ENCODE data around the gene CFHR2.
"Not testable (repeated sequence)": the region's sequence is repeated elsewhere in the genome, so short reads cannot be mapped to it uniquely, and the experiment has no call there.

CFHR2 gene

DNA sequence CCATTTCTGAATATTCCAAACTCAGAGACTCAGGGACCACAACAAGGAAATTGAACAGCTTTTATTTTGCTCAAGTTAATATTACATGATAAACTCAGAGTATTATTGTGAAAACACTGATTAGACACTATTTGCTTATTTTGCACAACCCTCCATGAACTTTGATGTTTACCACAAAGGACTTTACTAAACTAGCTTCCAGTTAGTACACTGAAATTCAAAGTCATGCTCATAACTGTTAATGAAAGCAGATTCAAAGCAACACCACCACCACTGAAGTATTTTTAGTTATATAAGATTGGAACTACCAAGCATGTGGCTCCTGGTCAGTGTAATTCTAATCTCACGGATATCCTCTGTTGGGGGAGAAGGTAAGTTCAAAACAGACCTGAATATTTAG, at the start of gene CFHR2:
Gene CFHR2 (plus strand): TSS at position 171 of the 400 bp plus-strand sequence. CDS start 143 bp downstream, at position 314.
- DNase-seq (ENCODE audit: low read depth, low spot score), result not testable (repeated sequence)

DNA sequence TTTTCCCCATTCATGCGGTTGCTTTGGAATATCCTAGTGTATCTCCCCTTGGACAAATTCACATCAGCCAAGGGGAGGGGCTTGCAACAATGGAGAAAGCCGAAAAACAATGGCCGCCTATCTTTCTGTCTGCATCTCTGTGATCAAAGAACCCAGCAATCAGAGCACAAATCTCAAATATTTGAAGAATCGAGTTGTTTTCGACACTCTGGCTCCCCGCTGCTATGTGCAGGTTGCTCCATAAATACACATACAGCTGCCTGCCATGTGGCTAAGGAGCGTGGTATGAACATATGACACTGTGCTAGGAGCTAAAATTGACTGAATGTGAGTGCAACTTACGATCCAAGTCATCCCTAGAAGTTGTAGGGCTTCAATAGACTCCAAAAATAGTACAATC, 47.2 kb upstream of the CFHR2 start:
- DNase-seq (ENCODE audit: low read depth, low spot score), result no peak

DNA sequence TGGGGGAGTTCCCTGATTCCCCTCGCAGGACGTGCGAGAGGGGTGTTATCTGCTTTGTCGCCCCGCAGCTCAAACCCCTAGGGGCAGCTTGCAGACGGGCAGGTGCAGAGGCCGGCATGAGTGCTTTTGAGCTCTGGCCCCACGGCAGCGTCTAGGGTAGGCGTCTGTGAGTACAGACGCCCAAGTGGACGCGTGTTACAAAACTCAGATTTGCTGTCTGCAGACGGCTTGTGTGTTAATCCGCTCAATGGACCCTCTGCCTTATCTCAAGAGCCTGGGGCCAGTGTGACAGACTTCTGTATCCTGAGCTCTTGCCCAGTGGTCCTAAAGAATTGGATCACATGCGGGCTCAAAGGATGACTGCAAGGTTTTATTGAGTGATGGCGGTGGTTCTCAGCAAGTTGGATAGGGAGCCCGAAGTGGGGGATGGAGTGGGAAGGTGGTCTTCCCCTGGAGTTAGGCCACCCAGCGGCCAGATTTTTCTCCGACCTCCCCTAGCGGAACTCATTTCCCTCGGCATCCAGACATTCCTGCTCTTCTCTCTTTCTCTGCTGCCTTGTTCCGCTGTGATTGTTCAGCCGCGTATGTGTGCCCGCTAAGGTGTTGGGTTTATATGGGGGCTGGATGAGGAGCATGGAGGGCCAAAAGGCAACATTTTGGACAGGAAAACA, 46.2 kb upstream of the CFHR2 start:
- no peak for DNase-seq (ENCODE audit: low read depth, low spot score)

DNA sequence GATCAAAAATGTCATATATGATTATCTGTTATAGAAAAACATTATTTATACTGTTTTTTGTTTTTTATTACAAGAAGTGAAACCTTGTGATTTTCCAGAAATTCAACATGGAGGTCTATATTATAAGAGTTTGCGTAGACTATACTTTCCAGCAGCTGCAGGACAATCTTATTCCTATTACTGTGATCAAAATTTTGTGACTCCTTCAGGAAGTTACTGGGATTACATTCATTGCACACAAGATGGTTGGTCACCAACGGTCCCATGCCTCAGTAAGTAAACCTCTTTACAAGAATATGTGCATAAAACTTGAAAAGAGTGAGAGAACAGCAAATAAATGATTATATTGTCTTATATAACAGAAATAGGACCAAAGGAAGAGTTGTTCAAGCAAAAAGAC, 41.2 kb upstream of the CFHR2 start:
- no peak for DNase-seq (ENCODE audit: low read depth, low spot score)

DNA sequence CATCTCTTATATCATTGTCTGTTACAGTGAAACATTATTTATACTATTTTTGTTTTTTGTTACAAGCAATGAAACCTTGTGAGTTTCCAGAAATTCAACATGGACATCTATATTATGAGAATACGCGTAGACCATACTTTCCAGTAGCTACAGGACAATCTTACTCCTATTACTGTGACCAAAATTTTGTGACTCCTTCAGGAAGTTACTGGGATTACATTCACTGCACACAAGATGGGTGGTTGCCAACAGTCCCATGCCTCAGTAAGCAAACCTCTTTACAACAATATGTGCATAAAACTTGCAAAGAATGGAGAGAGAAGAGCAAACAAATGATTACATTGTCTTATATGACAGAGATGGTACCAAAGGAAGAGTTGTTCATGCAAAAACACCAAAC, 33.3 kb upstream of the CFHR2 start:
- DNase-seq (ENCODE audit: low read depth, low spot score), result no peak

DNA sequence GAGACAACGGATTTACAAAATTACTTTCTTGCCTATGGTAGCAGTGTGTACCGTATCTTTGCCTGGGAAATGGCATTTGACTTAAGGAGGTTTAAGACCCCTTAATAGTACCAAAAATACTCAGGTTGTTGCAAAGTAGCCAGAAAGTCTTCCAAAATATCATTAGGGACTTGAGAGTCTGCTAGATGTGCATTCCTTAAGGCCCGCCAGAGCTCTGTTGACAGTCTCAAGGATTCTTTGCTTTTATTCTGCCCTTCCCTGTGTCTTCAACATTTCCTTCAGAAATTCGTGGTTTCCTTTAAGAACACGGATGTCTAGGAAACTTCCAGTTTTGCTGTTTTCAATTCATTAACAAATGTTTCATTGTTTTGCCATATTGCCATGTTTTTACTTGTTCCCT, 31.3 kb upstream of the CFHR2 start:
- not testable (repeated sequence) for DNase-seq (ENCODE audit: low read depth, low spot score)

DNA sequence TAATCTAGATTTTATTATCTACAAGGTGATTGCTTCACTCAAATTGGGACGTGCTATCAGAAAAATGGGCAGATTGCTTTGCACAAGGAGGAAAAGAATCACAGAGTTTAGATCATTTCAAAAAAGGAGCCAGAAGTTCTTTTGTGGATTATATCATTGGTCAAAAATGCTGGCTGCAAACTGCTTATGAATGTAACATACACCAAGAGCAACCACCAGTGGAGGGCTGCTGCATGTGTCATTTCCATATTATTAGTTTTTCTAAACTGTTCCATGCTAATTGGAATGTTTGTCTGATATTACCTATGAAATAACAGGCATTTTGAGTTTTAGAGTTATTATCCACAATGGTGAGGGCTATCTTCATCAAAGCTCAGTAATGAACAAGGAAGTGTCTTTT, 16.7 kb upstream of the CFHR2 start:
- DNase-seq (ENCODE audit: low read depth, low spot score), result not testable (repeated sequence)

DNA sequence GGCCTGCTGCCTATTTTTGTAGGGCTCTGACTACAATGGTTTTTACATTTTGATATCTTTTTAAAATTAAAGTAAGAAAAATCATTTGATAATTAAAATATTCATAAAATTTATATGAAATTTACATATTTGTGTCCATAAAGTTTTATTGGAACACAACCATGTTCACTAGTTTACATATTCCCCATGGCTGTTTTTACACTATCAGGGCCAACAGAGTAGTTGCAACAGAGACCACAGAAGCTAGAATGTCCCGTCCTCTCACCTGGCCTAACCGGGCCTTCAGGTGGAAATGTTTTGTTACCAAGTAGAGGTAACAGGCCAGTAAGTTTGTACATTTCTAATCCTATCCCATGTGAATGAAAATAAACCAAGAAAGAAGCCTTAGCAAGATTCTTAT, 10.7 kb upstream of the CFHR2 start:
- not testable (repeated sequence) for DNase-seq (ENCODE audit: low read depth, low spot score)

DNA sequence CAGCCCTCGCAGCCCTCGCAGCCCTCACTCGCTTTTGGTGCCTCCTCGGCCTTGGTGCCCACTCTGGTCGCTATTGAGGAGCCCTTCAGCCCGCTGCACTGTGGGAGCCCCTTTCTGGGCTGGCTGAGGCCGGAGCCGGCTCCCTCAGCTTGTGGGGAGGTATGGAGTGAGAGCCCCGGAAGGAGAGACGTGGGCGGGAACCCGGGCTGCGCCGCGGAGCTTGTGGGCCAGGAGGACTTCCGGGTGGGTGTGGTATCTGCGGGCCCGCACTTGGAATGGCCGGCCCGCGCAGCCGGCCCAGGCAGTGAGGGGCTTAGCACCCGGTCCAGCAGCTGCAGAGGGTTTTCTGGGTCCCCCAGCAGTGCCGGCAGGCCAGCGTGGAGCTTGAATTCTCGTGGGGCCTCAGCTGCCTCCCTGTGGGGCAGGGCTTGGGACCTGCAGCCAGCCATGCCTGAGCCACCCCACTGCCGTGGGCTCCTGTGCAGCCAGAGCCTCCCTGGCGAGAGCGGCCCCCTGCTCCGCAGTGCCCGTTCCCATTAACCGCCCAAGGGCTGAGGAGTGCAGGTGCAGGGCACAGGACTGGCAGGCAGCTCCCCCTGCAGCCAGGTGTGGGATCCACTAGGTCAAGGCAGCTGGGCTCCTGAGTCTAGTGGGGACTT, 9.9 kb upstream of the CFHR2 start:
- no peak for DNase-seq (ENCODE audit: low read depth, low spot score)

DNA sequence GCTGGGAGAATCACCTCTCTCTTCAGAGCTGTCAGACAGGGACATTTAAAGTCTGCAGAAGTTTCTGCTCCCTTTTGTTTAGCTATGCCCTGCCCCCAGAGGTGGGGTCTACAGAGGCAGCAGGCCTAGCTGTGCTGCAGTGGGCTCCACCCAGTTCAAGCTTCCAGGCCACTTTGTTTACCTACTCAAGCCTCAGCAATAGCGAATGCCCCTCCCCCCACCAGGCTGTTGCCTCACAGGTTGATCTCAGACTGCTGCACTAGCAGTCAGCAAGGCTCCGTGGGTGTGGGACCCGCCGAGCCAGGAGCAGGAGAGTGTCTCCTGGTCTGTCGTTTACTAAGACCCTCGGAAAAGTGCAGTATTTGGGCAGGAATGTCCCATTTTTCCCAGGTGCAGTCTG, 2.1 kb upstream of the CFHR2 start:
- not testable (repeated sequence) for DNase-seq (ENCODE audit: low read depth, low spot score)

DNA sequence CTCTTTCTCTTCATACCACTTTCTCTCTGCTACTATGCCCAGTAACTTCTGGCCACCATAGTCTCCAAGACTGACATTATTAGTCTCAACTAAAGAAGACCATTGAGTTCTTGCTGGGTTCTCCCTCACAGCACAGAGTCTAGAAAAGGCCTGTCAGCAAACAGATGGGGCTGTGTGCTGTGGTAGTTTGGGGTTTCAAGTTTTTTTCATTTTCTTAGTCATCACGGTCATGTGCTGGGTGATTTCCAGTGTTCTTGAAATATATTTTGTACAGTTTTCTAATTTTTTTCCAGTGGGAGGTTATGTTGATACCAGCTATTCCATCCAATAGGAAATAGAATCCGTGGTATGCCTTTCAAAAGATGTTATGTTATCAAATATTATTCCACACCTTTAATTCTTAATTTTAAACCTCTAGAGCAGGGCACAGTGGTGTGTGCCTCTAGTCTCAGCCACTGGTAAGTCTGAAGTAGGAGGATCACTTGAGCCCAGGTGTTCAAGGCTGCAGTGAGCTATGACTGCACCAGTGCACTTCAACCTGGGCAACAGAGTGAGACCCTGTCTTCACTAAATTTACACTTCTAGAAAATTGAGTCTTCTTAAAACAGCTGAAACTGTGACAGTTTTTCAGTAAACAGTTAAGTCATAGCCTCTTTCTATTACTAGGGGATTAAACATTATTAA, 8.3 kb downstream of the CFHR2 start:
- DNase-seq (ENCODE audit: low read depth, low spot score), result no peak

DNA sequence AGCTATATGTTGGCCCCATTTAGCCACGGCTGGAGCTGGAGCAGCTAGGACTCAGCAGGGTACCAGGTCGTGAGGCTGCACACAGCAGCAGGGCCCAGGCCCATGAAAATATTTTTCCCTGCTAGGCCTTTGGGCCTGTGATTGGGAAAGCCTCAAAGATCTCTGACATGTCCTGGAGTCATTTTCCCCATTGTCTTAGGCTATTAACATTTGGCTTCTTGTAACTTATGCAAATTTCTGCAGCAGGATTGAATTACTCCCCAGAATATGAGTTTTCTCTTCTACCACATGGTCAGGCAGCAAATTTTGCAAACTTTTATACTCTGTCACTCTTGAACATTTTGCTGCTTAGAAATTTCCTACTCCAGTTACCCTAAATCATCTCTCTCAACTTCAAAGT, 11.2 kb downstream of the CFHR2 start:
- no peak for DNase-seq (ENCODE audit: low read depth, low spot score)

DNA sequence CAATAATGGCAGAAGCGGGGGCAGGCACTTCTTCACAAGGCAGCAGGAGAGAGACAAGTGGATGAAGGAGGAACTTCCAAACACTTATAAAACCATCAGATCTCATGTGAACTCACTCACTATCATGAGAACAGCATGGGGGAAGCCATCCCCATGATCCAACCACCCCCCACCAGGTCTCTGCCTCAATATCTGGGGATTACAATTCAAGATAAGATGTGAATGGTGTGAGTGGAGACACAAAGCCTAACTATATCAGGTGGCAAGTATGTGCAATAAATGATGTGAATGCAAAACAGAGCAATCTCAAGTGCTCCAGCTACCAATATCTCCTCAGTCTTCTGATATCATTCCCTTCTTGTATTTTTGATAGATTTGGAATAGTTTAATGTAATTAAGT, 12.4 kb downstream of the CFHR2 start:
- no peak for DNase-seq (ENCODE audit: low read depth, low spot score)

DNA sequence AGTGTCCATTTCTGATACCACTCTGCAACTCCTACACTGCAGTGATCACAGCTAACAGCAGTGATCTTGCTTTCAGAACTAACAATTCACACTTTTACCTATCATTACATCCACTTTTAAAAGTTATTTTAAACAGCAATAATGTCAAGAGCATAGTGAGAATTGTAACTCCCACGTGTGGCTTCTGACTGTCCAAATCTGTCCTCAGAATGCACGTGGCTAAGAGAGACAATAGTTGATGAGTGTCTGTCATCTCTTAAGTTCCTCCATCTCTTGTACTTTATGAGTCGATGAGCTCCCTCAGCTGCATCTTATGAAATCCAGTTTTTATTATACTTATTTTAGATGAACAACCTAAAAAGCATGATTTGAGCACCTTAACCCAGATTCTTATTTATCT, 17.3 kb downstream of the CFHR2 start:
- DNase-seq (ENCODE audit: low read depth, low spot score), result no peak

DNA sequence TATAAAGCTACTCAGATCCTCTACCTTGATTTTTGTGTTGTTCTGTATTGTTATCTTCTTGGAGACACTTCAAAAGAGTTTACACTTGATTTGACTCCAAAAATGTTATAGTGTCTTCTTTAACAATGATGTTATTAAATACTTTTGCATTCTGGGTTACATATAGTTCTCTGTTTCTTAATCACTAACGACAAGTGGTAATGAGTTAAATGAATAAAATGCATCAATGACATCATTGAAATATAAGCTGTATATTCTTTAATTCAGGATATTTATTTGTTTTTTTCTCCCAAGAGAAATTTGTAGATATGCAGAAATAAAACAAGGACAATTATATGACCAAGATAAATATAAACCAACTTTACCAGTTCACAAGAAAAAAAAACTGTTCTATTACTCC, 26.6 kb downstream of the CFHR2 start:
- no peak for DNase-seq (ENCODE audit: low read depth, low spot score)

DNA sequence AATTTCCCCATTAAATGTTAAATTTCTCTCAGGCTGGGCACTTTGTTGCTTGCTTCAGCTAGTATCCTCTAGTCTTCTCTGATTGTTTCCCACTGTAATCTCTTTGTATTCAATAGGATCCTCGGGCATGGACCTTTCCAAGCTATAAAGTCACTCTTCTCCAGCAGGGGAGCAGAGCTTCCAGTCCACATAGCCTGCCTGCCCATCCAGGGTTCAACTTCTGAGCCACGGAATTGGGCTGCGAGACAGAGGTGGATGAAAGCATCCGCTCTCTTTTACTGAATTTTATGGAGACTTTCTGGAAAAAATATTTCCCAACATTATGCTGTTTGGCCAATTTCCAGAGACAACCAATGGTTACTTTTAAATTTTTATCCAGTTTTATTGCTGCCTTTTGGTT, 32.7 kb downstream of the CFHR2 start:
- DNase-seq (ENCODE audit: low read depth, low spot score), result no peak

DNA sequence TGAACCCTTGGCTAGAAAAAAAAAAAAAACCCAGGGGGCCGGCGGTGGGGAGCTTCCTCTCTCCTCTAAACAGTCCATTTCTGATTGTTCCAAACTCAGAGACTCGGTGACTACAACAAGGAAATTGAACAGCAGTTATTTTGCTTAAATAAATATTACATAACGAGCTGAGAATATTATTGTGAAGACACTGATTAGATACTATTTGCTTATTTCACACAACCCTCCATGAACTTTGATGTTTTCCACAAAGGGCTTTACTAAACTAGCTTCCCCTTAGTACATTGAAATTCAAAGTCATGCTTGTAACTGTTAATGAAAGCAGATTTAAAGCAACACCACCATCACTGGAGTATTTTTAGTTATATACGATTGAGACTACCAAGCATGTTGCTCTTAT, 33.7 kb downstream of the CFHR2 start, which contains the start of gene CFHR5:
Gene CFHR5 (plus strand): TSS at position 279 of the 400 bp plus-strand sequence. CDS start 109 bp downstream, at position 388.
- DNase-seq (ENCODE audit: low read depth, low spot score), result no peak

DNA sequence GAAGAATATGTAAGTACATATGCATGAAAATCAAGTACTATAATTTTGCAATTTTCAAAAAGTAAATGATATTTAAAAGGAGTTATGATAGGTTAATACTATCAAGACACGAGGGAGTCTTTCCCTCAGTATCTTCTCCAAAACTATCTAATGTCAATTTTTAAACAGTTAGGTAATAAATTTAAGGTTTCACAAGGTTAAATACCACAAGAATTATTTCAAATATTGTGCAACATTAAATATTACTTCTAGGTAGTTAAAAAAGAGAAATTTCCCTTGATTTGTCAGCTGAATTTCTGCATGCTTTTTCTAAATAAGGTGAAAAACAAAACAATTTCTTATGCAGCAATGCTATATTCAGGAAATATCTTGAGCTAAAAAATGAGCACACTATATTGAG, 37.3 kb downstream of the CFHR2 start:
- DNase-seq (ENCODE audit: low read depth, low spot score), result no peak

DNA sequence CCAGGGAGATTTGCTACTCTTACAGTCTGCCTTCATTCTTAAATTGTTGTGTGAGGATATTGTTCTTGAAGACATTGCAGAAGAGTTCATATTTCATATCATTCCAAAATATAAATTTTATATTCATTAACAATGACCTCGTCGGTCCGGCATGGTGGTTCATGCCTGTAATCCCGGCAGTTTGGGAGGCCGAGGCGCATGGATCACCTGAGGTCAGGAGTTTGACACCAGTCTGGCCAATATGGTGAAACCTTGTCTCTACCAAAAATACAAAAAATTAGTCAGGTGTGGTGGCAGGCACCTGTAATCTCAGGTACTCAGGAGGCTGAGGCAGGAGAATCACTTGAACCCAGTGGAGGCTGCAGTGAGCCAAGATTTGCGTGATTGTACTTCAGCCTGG, 38.7 kb downstream of the CFHR2 start:
- not testable (repeated sequence) for DNase-seq (ENCODE audit: low read depth, low spot score)

DNA sequence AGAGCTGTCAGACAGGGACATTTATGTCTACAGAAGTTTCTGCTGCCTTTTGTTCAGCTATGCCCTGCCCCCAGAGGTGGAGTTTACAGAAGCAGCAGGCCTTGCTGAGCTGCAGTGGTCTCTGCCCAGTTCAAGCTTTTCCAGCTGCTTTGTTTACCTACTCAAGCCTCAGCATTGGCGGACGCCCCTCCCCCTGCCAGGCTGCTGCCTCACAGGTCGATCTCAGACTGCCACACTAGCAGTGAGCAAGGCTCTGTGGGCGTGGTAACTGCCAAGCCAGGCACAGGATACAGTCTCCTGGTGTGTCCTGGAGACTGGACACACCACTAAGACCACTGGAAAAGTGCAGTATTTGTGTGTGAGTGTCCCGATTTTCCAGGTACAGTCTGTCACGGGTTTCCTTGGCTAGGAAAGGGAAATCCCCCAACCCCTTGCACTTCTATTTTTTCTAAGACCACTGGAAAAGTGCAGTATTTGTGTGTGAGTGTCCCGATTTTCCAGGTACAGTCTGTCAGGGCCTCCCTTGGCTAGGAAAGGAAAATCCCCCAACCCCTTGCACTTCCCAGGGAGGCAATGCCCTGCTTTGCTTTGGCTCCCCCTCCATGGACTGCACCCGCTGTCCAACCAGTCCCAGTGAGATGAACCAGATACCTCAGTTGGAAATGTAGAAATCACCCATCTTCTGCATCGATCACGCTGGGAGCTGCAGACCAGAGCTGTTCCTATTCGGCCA, 48.5 kb downstream of the CFHR2 start:
- not testable (repeated sequence) for DNase-seq (ENCODE audit: low read depth, low spot score)

DNA sequence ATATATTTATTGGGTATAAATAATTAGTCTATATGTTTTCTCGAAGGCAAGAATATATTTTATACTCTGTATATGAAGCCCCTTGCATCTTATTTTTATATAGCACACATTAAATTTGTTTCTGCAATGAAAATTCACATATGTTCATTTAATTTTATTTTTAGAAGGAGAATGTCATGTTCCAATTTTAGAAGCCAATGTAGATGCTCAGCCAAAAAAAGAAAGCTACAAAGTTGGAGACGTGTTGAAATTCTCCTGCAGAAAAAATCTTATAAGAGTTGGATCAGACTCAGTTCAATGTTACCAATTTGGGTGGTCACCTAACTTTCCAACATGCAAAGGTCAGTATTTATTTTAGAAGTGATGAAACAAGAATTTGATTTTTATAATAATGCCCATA, 50.4 kb downstream of the CFHR2 start:
- no peak for DNase-seq (ENCODE audit: low read depth, low spot score)

DNA sequence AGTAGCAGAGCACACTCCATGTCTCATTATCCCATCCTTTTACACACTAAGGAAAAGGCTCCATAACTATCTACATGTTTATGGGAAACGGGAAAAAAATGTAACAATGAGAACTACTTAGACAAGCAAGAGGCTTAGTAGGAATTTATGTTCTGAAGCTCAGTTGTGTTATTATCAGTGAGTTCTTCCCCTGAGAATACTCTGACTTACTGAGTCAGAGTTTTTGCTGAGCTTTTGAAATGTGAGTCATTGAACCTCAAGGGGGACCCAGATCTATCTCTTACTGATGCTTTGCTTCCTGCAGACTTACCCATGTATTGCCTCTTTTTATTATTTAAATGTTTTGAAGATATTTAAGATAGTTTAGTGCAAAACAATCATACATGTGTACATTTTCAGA, 53.9 kb downstream of the CFHR2 start:
- peak; percentile 58 for DNase-seq (ENCODE audit: low read depth, low spot score)

Data from brain pericyte (primary cell).